Measurements from ENCODE around the gene PSMC4. TPM values are rescaled to one million over a fixed set of nuclear protein-coding genes. Genes with fewer than 3 reads are reported as not detected.

The PSMC4 gene
- total RNA-seq, 1 experiment from 2014 or later, result 120 TPM

DNA sequence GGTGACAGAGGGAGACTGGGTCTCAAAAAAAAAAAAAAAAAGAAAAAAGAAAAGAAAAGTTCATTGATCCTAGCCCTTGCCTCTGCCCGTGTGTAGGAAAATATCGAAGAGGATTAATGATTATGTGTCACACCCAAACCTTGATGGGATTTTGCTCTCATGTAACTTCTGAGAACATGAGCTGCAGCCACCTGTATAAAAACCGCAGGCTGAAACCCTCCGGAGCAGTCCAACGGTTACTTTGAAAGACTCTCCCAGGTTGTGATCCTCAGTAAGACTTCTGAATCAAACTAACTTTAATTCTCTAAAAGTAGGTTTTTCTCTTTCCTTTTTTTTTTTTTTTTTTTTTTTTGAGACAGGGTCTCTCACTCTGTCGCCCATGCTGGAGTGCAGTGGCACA, 4.3 kb upstream of the PSMC4 start:
- no peak overlapping the region for H3K4me3 ChIP-seq (replicated peaks in 1 of 2; ENCODE audit: low read depth in 1 of 2, low read length in 2 of 2)
- ChIA-PET POLR2A (no interaction called here), CTCF (interaction anchor here (0.6 kb wide), 1 partner anchor 174 kb away, joined by 3 read pairs; no protein-coding TSS in a partner anchor), RAD21 (ENCODE audit: low non-redundant PET in 1 of 2, low total read pairs in 2 of 2, uncharacterized antibody in 2 of 2, unreplicated experiment in 2 of 2) (no interaction called here)
- no peaks in the 10 kb centered on the region for H3K9me2 ChIP-seq (ENCODE audit: insufficient read depth)
- H3K4me2 ChIP-seq (ENCODE audit: low read length), result no peak overlapping the region
- intact Hi-C loops (cut with micrococcal nuclease), result no loop called here
- no peak overlapping the region for H2AFZ ChIP-seq (ENCODE audit: low read depth, low read length, poor library complexity, severe bottlenecking)
- no peak for ATAC-seq
- no peaks in the 10 kb centered on the region for H3K27me3 ChIP-seq (ENCODE audit: insufficient read depth, low read length)
- H3K9ac ChIP-seq (ENCODE audit: low read length), result no peak overlapping the region
- BruUV-seq (replicated peaks), result no TSS peak
- H4K20me1 ChIP-seq (ENCODE audit: insufficient read depth), result no peaks in the 10 kb centered on the region
- H3K9me3 ChIP-seq (ENCODE audit: control insufficient read depth in 1 of 2, insufficient read depth in 1 of 2, low read depth in 1 of 2, low read length in 2 of 2), result no peaks in the 10 kb centered on the region
- H3K36me3 ChIP-seq (ENCODE audit: control insufficient read depth in 1 of 2, insufficient read depth in 2 of 2, low read length in 2 of 2), result no peaks in the 10 kb centered on the region; a peak in 1 of 4 replicates
- TF ChIP-seq EZH2 (IDR thresholded peaks at IDR 0.05) (no peak), TCF7L2 (IDR thresholded peaks at IDR 0.05; ENCODE audit: borderline replicate concordance, extremely low read depth, insufficient read depth, insufficient read length) (no peak), EGR1 (IDR thresholded peaks at IDR 0.05; ENCODE audit: low read depth) (no peak), ZFX (IDR thresholded peaks at IDR 0.05) (no peak), YY1 (IDR thresholded peaks at IDR 0.05; ENCODE audit: extremely low read depth, insufficient replicate concordance, low read depth, low read length) (no peak), ZNF274 (IDR thresholded peaks at IDR 0.05; ENCODE audit: low read depth, low read length) (no peak), SRF (IDR thresholded peaks at IDR 0.05; ENCODE audit: low read depth) (no peak), CBX3 (IDR thresholded peaks at IDR 0.05; ENCODE audit: low read depth) (no peak), ELF1 (IDR thresholded peaks at IDR 0.05; ENCODE audit: borderline replicate concordance, low read depth) (no peak), CEBPB (IDR thresholded peaks at IDR 0.05; ENCODE audit: low read depth) (no peak), POLR2A (IDR thresholded peaks at IDR 0.05; ENCODE audit: borderline replicate concordance, extremely low read depth, insufficient read depth, insufficient read length) (no peak), RAD21 (IDR thresholded peaks at IDR 0.05; ENCODE audit: low read depth) (no peak), POLR2AphosphoS5 (IDR thresholded peaks at IDR 0.05; ENCODE audit: low read depth, low read length) (no peak), SP1 (IDR thresholded peaks at IDR 0.05; ENCODE audit: low read depth) (no peak)
- TF ChIP-seq, protein P1, sequence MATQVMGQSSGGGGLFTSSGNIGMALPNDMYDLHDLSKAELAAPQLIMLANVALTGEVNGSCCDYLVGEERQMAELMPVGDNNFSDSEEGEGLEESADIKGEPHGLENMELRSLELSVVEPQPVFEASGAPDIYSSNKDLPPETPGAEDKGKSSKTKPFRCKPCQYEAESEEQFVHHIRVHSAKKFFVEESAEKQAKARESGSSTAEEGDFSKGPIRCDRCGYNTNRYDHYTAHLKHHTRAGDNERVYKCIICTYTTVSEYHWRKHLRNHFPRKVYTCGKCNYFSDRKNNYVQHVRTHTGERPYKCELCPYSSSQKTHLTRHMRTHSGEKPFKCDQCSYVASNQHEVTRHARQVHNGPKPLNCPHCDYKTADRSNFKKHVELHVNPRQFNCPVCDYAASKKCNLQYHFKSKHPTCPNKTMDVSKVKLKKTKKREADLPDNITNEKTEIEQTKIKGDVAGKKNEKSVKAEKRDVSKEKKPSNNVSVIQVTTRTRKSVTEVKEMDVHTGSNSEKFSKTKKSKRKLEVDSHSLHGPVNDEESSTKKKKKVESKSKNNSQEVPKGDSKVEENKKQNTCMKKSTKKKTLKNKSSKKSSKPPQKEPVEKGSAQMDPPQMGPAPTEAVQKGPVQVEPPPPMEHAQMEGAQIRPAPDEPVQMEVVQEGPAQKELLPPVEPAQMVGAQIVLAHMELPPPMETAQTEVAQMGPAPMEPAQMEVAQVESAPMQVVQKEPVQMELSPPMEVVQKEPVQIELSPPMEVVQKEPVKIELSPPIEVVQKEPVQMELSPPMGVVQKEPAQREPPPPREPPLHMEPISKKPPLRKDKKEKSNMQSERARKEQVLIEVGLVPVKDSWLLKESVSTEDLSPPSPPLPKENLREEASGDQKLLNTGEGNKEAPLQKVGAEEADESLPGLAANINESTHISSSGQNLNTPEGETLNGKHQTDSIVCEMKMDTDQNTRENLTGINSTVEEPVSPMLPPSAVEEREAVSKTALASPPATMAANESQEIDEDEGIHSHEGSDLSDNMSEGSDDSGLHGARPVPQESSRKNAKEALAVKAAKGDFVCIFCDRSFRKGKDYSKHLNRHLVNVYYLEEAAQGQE (IDR thresholded peaks at IDR 0.05; ENCODE audit: low read depth), result no peak
- TF ChIP-seq, protein P2, sequence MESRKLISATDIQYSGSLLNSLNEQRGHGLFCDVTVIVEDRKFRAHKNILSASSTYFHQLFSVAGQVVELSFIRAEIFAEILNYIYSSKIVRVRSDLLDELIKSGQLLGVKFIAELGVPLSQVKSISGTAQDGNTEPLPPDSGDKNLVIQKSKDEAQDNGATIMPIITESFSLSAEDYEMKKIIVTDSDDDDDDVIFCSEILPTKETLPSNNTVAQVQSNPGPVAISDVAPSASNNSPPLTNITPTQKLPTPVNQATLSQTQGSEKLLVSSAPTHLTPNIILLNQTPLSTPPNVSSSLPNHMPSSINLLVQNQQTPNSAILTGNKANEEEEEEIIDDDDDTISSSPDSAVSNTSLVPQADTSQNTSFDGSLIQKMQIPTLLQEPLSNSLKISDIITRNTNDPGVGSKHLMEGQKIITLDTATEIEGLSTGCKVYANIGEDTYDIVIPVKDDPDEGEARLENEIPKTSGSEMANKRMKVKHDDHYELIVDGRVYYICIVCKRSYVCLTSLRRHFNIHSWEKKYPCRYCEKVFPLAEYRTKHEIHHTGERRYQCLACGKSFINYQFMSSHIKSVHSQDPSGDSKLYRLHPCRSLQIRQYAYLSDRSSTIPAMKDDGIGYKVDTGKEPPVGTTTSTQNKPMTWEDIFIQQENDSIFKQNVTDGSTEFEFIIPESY (IDR thresholded peaks at IDR 0.05; ENCODE audit: extremely low read depth, insufficient replicate concordance, low read length), result no peak
- TF ChIP-seq, protein P3, sequence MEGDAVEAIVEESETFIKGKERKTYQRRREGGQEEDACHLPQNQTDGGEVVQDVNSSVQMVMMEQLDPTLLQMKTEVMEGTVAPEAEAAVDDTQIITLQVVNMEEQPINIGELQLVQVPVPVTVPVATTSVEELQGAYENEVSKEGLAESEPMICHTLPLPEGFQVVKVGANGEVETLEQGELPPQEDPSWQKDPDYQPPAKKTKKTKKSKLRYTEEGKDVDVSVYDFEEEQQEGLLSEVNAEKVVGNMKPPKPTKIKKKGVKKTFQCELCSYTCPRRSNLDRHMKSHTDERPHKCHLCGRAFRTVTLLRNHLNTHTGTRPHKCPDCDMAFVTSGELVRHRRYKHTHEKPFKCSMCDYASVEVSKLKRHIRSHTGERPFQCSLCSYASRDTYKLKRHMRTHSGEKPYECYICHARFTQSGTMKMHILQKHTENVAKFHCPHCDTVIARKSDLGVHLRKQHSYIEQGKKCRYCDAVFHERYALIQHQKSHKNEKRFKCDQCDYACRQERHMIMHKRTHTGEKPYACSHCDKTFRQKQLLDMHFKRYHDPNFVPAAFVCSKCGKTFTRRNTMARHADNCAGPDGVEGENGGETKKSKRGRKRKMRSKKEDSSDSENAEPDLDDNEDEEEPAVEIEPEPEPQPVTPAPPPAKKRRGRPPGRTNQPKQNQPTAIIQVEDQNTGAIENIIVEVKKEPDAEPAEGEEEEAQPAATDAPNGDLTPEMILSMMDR (IDR thresholded peaks at IDR 0.05 in 2 of 3, conservative IDR thresholded peaks at IDR 0.05 in 1 of 3; ENCODE audit: borderline replicate concordance in 1 of 3, insufficient read depth in 1 of 3, low read depth in 2 of 3, low read length in 2 of 3), result no peak
- TF ChIP-seq, protein P4, sequence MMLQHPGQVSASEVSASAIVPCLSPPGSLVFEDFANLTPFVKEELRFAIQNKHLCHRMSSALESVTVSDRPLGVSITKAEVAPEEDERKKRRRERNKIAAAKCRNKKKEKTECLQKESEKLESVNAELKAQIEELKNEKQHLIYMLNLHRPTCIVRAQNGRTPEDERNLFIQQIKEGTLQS (IDR thresholded peaks at IDR 0.05), result no peak
- TF ChIP-seq, protein P5, sequence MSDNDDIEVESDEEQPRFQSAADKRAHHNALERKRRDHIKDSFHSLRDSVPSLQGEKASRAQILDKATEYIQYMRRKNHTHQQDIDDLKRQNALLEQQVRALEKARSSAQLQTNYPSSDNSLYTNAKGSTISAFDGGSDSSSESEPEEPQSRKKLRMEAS (IDR thresholded peaks at IDR 0.05), result no peak
- H3K27ac ChIP-seq (ENCODE audit: low read depth, low read length), result no peak overlapping the region
- no peak for DNase-seq (ENCODE audit: low read depth, low spot score)
- H3K4me1 ChIP-seq (ENCODE audit: control insufficient read depth in 1 of 2, insufficient read depth in 2 of 2, low read length in 2 of 2), result peaks cover 6 to 11% of the 10 kb centered on the region in 2 experiments
- H3K79me2 ChIP-seq (ENCODE audit: insufficient read depth, low read length), result peaks cover 23% of the 10 kb centered on the region

All from HCT116 (cell line).